Activated T-helper 2 cell treated with anti-CD3 and anti-CD28 coated beads, Interferon-gamma antibody, Interleukin-2, Interleukin-4, amounts not matched to agents 10 μg/mL and 5 μg/mL and 100 μg/mL, durations not matched to agents 14 hours and 24 hours and 36 hours (primary cell): ENCODE measurements around the gene PRIMPOL. TPM values are rescaled to one million over a fixed set of nuclear protein-coding genes. Genes with fewer than 3 reads are reported as not detected.
"Not testable (repeated sequence)": the region's sequence is repeated elsewhere in the genome, so short reads cannot be mapped to it uniquely, and the experiment has no call there.

Experiments
- DNase-seq: peaks from one replicate; pipeline ENCODE4 v3.0.0; 2021; ENCODE audit warnings: low spot score
- H3K27ac Mint-ChIP-seq: one replicate; pipeline ENCODE4 v1.8.0; 2021; ENCODE audit warnings: mixed read lengths
- H3K27me3 Mint-ChIP-seq: one replicate; pipeline ENCODE4 v1.8.0; 2021; ENCODE audit warnings: low read depth, mixed read lengths
- H3K36me3 Mint-ChIP-seq: one replicate; pipeline ENCODE4 v1.8.0; 2021; ENCODE audit warnings: low read depth, mixed read lengths
- H3K4me1 Mint-ChIP-seq: one replicate; pipeline ENCODE4 v1.8.0; 2021; ENCODE audit warnings: low read depth, mixed read lengths
- H3K4me3 Mint-ChIP-seq: one replicate; pipeline ENCODE4 v1.8.0; 2021; ENCODE audit warnings: low read depth, mild to moderate bottlenecking, moderate library complexity, mixed read lengths
- H3K9me3 Mint-ChIP-seq: one replicate; pipeline ENCODE4 v1.8.0; 2021; ENCODE audit warnings: mixed read lengths
- intact Hi-C: fragments of 100-400 bp; cut with micrococcal nuclease; formaldehyde crosslinking; loops from one replicate; pipeline ENCODE4 v1.15.1; 2023
- total RNA-seq: library from RNA; stranded (reverse); gene quantifications from 2 replicates; pipeline ENCODE4 v1.2.3, GENCODE V29; 2022

The PRIMPOL gene
- 16.2 and 17.6 TPM in 2 replicates for total RNA-seq

DNA sequence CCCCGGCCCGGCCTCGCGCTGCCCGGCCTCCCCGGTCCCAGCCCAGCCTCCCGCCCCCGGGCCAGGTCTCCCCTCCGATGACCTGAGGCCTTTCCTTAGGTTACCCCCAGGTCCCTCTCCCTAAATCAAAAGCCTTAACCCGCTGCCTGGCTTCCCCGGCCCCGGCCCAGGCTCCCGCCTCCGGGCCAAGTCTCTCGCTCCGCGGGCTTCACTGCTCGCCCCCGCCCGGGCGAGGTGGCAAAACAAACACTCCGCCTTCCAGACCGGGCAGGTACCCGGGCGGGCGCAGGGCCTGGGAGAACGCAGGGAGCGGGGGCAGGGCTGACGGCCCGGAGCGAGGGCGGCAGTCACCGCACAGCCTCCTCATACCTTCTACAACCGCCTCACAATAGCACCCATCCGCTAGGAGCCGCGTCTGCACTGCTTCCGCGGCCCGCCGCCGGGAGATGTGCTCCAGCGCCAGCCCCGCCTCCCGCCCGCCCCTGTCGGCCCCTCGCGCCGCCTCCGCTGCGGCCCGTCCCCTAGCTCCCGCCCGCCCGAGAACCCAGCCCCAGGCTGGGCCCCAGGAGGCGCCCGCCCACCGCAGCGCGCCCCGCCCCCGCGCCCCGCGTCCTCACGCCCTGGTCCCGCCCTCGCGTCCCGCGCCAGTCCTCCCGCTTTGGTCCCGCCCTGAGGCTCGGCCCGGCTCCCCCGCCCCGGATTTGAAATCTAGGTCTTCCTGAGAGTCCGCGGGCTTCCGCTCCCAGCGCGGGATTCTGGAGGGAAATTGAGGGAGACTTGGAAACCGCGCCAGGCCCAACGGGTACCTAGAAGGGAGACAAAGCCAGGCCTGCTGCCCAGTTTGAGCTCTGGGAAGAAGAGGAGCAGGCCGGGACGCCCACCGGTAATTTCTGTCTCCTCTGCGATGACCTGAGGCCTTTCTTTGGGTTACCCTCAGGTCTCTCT, at the start of gene PRIMPOL, which contains the start of gene CASP3:
Gene PRIMPOL, plus strand, starts transcription at position 713 of the 945 bp plus-strand sequence. CDS start 7,403 bp downstream, outside the sequence.
Gene CASP3, minus strand, starts transcription at position 422 of the 945 bp plus-strand sequence. CDS start 10,994 bp downstream, outside the sequence.
- no peaks in the 10 kb centered on the region for H3K27me3 Mint-ChIP-seq

GRCh38 chr4:184600982-184601381, 48.6 kb upstream of the PRIMPOL start:
- H3K27me3 Mint-ChIP-seq, intact Hi-C loops, H3K27ac Mint-ChIP-seq, H3K4me3 Mint-ChIP-seq, H3K36me3 Mint-ChIP-seq: not testable (repeated sequence)
- peaks cover 38% of the 10 kb centered on the region for H3K9me3 Mint-ChIP-seq
- DNase-seq = peak; percentile 10
- peaks cover 15% of the 10 kb centered on the region for H3K4me1 Mint-ChIP-seq

More for the DNA sequence above, at the start of gene PRIMPOL, which contains the start of gene CASP3:
- Mint-ChIP-seq H3K27ac (peak within 1 kb of the TSS; percentile 88), H3K36me3 (peaks cover 54% of the 10 kb centered on the region), H3K9me3 (no peaks in the 10 kb centered on the region), H3K4me3 (peak within 1 kb of the TSS; percentile 95), H3K4me1 (peaks cover 52% of the 10 kb centered on the region)
- DNase-seq = peak; percentile 96
- intact Hi-C loops = loop anchor here (1.0 to 5.0 kb wide), 12 partner anchors 63 to 1144 kb away; partner anchors contain the start of genes ACSL1, CENPU, ING2 and IRF2

DNA sequence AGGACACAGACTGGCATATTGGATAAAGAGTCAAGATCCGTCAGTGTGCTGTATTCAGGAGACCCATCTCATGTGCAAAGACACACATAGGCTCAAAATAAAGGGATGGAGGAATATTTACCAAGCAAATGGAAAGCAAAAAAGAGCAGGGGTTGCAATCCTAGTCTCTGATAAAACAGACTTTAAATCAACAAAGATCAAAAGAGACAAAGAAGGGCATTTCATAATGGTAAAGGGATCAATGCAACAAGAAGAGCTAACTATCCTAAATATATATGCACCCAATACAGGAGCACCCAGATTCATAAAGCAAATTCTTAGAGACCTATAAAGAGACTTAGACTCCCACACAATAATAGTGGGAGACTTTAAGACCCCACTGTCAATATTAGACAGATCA, 46.7 kb upstream of the PRIMPOL start:
- DNase-seq, H3K4me3 Mint-ChIP-seq, H3K27ac Mint-ChIP-seq, intact Hi-C loops, H3K27me3 Mint-ChIP-seq, H3K36me3 Mint-ChIP-seq: not testable (repeated sequence)
- peaks cover 13% of the 10 kb centered on the region for H3K4me1 Mint-ChIP-seq
- peaks cover 47% of the 10 kb centered on the region for H3K9me3 Mint-ChIP-seq

GRCh38 chr4:184607429-184607828, 42.1 kb upstream of the PRIMPOL start:
- H3K4me1 Mint-ChIP-seq, H3K36me3 Mint-ChIP-seq, intact Hi-C loops, DNase-seq, H3K4me3 Mint-ChIP-seq, H3K27ac Mint-ChIP-seq, H3K27me3 Mint-ChIP-seq: not testable (repeated sequence)
- peaks cover 41% of the 10 kb centered on the region for H3K9me3 Mint-ChIP-seq

GRCh38 chr4:184612074-184612473, 37.5 kb upstream of the PRIMPOL start:
- Mint-ChIP-seq H3K27me3 (no peaks in the 10 kb centered on the region), H3K4me1 (no peaks in the 10 kb centered on the region), H3K36me3 (peaks cover 11% of the 10 kb centered on the region), H3K4me3 (no peak overlapping the region), H3K9me3 (peaks cover 19% of the 10 kb centered on the region), H3K27ac (no peak overlapping the region)
- intact Hi-C loops = no loop called here
- no peak for DNase-seq

GRCh38 chr4:184613405-184613804, 36.1 kb upstream of the PRIMPOL start:
- Mint-ChIP-seq H3K4me3 (no peak overlapping the region), H3K36me3 (peaks cover 11% of the 10 kb centered on the region), H3K9me3 (peaks cover 19% of the 10 kb centered on the region), H3K27ac (no peak overlapping the region), H3K27me3 (no peaks in the 10 kb centered on the region), H3K4me1 (no peaks in the 10 kb centered on the region)
- DNase-seq = no peak
- intact Hi-C loops = no loop called here

- no peak for DNase-seq
- Mint-ChIP-seq H3K9me3 (peaks cover 19% of the 10 kb centered on the region), H3K4me1 (no peaks in the 10 kb centered on the region), H3K36me3 (peaks cover 11% of the 10 kb centered on the region), H3K27ac (no peak overlapping the region), H3K27me3 (no peaks in the 10 kb centered on the region), H3K4me3 (no peak overlapping the region)
- intact Hi-C loops = no loop called here
Measured at GRCh38 chr4:184614509-184614908, 35.0 kb upstream of the PRIMPOL start.

DNA sequence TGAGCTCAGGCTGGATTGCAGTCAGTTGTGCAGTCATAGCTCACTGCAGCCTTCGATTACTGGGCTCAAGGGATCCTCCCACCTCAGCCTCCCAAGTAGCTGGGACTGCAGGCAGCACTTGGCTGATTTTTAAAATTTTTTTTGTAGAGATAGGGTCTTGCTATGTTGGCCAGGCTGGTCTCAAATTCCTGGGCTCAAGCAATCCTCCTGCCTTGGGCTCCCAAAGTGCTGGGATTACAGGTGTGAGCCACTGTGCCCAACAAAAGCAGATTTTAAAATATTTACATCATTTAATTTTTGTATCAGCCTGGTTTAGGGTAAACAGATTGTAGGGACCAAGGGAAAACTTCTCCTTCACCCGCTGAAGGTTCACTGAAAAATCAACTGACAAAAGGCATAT, 33.4 kb upstream of the PRIMPOL start:
- H3K4me1 Mint-ChIP-seq, H3K4me3 Mint-ChIP-seq, H3K27ac Mint-ChIP-seq, intact Hi-C loops, DNase-seq, H3K27me3 Mint-ChIP-seq: not testable (repeated sequence)
- peaks cover 19% of the 10 kb centered on the region for H3K9me3 Mint-ChIP-seq
- H3K36me3 Mint-ChIP-seq = peaks cover 15% of the 10 kb centered on the region

GRCh38 chr4:184616633-184617551, 32.6 kb upstream of the PRIMPOL start:
- Mint-ChIP-seq H3K36me3 (peaks cover 19% of the 10 kb centered on the region), H3K27ac (no peak overlapping the region)

DNA sequence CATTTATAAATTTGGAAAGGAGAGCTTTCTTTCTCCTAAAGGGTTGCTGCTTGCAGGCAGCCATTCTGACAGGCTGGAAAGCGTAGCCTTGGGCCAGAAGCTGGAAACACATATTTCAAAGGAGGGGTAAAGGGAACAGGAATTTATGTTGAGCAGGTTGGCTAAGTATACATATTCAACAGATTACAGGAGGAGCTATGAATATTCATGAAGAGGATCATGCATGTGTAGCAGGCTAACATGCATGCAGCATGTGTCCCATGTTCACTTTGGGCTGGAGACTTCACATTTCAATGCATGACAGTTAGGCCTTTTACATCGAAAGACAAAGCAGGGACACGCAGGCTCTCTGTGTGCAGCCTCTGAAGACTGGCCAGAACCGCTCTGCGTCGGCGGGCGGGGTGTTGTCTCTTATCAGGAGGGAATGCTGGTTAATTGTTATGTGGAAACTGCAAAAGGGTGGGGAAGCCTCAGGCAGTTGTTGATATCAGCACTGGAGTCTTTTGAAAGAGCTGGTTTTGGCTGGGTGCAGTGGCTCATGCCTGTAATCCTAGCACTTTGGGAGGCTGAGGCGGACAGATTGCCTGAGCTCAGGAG, 31.8 kb upstream of the PRIMPOL start:
- Mint-ChIP-seq H3K9me3 (peaks cover 19% of the 10 kb centered on the region), H3K36me3 (peaks cover 22% of the 10 kb centered on the region), H3K27me3 (no peaks in the 10 kb centered on the region), H3K4me1 (no peaks in the 10 kb centered on the region), H3K4me3 (no peak overlapping the region), H3K27ac (no peak overlapping the region)
- intact Hi-C loops = no loop called here
- DNase-seq = no peak

More at GRCh38 chr4:184616633-184617551, 32.6 kb upstream of the PRIMPOL start:
- peaks cover 19% of the 10 kb centered on the region for H3K9me3 Mint-ChIP-seq
- DNase-seq = no peak
- H3K4me1 Mint-ChIP-seq = no peaks in the 10 kb centered on the region
- no peaks in the 10 kb centered on the region for H3K27me3 Mint-ChIP-seq
- H3K4me3 Mint-ChIP-seq = no peak overlapping the region
- intact Hi-C loops = no loop called here

GRCh38 chr4:184620212-184620867, 29.2 kb upstream of the PRIMPOL start:
- no peaks in the 10 kb centered on the region for H3K27me3 Mint-ChIP-seq
- DNase-seq = no peak
- intact Hi-C loops = no loop called here
- peaks cover 32% of the 10 kb centered on the region for H3K36me3 Mint-ChIP-seq
- H3K4me1 Mint-ChIP-seq = peaks cover 7% of the 10 kb centered on the region
- H3K27ac Mint-ChIP-seq = no peak overlapping the region
- no peaks in the 10 kb centered on the region for H3K9me3 Mint-ChIP-seq
- no peak overlapping the region for H3K4me3 Mint-ChIP-seq

GRCh38 chr4:184621518-184621917, 28.0 kb upstream of the PRIMPOL start:
- peaks cover 17% of the 10 kb centered on the region for H3K4me1 Mint-ChIP-seq
- no peaks in the 10 kb centered on the region for H3K27me3 Mint-ChIP-seq
- intact Hi-C loops = no loop called here
- no peaks in the 10 kb centered on the region for H3K9me3 Mint-ChIP-seq
- peaks cover 42% of the 10 kb centered on the region for H3K36me3 Mint-ChIP-seq
- peak overlapping the region; percentile 23 for H3K27ac Mint-ChIP-seq
- DNase-seq = no peak
- H3K4me3 Mint-ChIP-seq = no peak overlapping the region
